SK-N-MC (cell line): Measurements from ENCODE around the gene RYR2.

Experiments
- DNase-seq: peaks from one replicate; pipeline ENCODE4 v3.0.0-alpha.2; 2011; ENCODE audit warnings: low read depth, low spot score
- H3K27ac ChIP-seq: fragments of 200-600 bp; sonication (generic); 2 replicates; pipeline ENCODE4 v1.5.1; 2016; ENCODE audit warnings: mixed run types
- H3K36me3 ChIP-seq: fragments of 200-600 bp; sonication (generic); 2 replicates; pipeline ENCODE4 v1.6.1; 2017; ENCODE audit warnings: antibody characterized with exemption, low read length, mixed read lengths; ENCODE audit not compliant: insufficient read depth
- H3K4me3 ChIP-seq: fragments of 200-600 bp; sonication (generic); 2 replicates; pipeline ENCODE4 v1.5.1; 2016
- H3K9ac ChIP-seq: fragments of 200-600 bp; sonication (generic); 2 replicates; pipeline ENCODE4 v1.8.0; 2017; ENCODE audit warnings: mixed run types, mixed read lengths; ENCODE audit not compliant: insufficient read length
- H3K9me3 ChIP-seq: fragments of 200-600 bp; sonication (generic); 2 replicates; pipeline ENCODE4 v1.6.1; 2017; ENCODE audit warnings: low read depth, mild to moderate bottlenecking, antibody characterized with exemption, low read length, moderate library complexity, mixed read lengths
- EZH2 ChIP-seq: fragments of 200-600 bp; sonication (generic); IDR thresholded peaks from one replicate; pipeline ENCODE4 v1.6.1; 2017; ENCODE audit warnings: antibody characterized with exemption
- FOXP2 ChIP-seq: optimal IDR thresholded peaks from 2 replicates; pipeline ENCODE3; 2011; ENCODE audit warnings: mild to moderate bottlenecking, moderate library complexity; ENCODE audit not compliant: insufficient read depth; ENCODE audit errors: extremely low read length, control extremely low read depth
- POLR2AphosphoS5 ChIP-seq: IDR thresholded peaks from 2 replicates; pipeline ENCODE4 v1.6.1; 2012; ENCODE audit warnings: mild to moderate bottlenecking, low read depth, low read length, borderline replicate concordance

RYR2 gene

GRCh38 chr1:237788069-237788468, 746.1 kb downstream of the RYR2 start:
- Histone ChIP-seq H3K9ac (no peak overlapping the region), H3K36me3 (peaks cover 11% of the 10 kb centered on the region), H3K27ac (no peak overlapping the region), H3K4me3 (no peak overlapping the region), H3K9me3 (no peaks in the 10 kb centered on the region)
- no peak for TF ChIP-seq FOXP2
- no peak for TF ChIP-seq POLR2AphosphoS5
- TF ChIP-seq EZH2, result no peak
- DNase-seq, result no peak

- H3K4me3 ChIP-seq, result no peak overlapping the region
- peaks cover 17% of the 10 kb centered on the region for H3K36me3 ChIP-seq
- DNase-seq, result no peak
- no peak for TF ChIP-seq FOXP2
- TF ChIP-seq POLR2AphosphoS5, result no peak
- TF ChIP-seq EZH2, result no peak
- H3K9ac ChIP-seq, result no peak overlapping the region
- H3K27ac ChIP-seq, result no peak overlapping the region
- H3K9me3 ChIP-seq, result no peaks in the 10 kb centered on the region
Observed at GRCh38 chr1:237789619-237790018, 747.6 kb downstream of the RYR2 start.

DNA sequence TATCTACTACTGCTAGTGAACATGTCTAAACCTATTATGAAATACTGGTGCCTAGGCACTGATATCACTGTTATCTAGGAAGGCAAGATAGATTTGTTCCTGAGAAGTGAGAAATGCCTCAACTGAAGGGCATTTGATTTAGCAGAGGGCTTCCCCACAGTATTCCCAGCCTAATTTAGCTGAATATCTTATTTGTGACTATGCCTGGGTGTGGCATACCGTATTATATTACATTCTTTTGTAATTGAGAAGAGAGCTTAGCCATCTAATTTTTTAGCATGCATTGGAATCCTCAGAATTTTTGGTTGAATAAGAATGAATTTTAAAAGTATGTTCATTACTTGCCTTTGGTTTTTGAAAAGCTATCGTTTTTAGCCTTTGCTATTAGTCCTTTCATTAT, 749.6 kb downstream of the RYR2 start:
- H3K9me3 ChIP-seq, result no peaks in the 10 kb centered on the region
- H3K9ac ChIP-seq, result no peak overlapping the region
- no peak overlapping the region for H3K27ac ChIP-seq
- TF ChIP-seq EZH2 (no peak), FOXP2 (no peak), POLR2AphosphoS5 (no peak)
- H3K36me3 ChIP-seq, result peaks cover 14% of the 10 kb centered on the region
- DNase-seq, result no peak
- H3K4me3 ChIP-seq, result no peak overlapping the region

DNA sequence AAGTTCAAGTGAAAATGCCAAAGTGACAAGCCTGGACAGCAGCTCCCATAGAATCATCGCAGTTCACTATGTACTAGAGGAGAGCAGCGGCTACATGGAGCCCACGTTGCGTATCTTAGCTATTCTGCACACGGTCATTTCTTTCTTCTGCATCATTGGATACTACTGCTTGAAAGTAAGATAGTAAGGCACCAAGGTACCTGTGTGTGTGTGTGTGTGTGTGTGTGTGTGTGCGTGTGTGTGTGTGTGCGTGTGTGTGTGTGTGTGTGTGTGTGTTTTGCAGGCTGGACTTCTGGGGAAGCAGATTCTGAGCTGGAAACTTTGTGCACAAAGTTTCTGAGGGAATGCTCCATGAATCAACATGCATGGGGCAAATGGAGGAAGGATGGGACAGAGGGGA, 750.2 kb downstream of the RYR2 start:
- Histone ChIP-seq H3K4me3 (no peak overlapping the region), H3K9ac (no peak overlapping the region), H3K36me3 (peaks cover 14% of the 10 kb centered on the region), H3K9me3 (no peaks in the 10 kb centered on the region), H3K27ac (no peak overlapping the region)
- DNase-seq, result no peak
- TF ChIP-seq POLR2AphosphoS5 (no peak), EZH2 (no peak), FOXP2 (no peak)

- Histone ChIP-seq H3K9me3 (no peaks in the 10 kb centered on the region), H3K4me3 (no peak overlapping the region), H3K36me3 (peaks cover 12% of the 10 kb centered on the region), H3K9ac (no peak overlapping the region), H3K27ac (peak overlapping the region; percentile 30; the same call in 1 of the 2 replicates)
- no peak for DNase-seq
- TF ChIP-seq EZH2 (no peak), FOXP2 (no peak), POLR2AphosphoS5 (no peak)
Observed at GRCh38 chr1:237792726-237793125, 750.7 kb downstream of the RYR2 start.

- TF ChIP-seq FOXP2, result no peak
- no peak for TF ChIP-seq POLR2AphosphoS5
- no peak for TF ChIP-seq EZH2
- no peak for DNase-seq
- H3K36me3 ChIP-seq, result peaks cover 9% of the 10 kb centered on the region; the same call in 1 of the 2 replicates
- H3K9ac ChIP-seq, result no peak overlapping the region
- H3K4me3 ChIP-seq, result no peak overlapping the region
- H3K27ac ChIP-seq, result no peak overlapping the region
- H3K9me3 ChIP-seq, result no peaks in the 10 kb centered on the region
Observed at GRCh38 chr1:237794071-237794470, 752.1 kb downstream of the RYR2 start.

DNA sequence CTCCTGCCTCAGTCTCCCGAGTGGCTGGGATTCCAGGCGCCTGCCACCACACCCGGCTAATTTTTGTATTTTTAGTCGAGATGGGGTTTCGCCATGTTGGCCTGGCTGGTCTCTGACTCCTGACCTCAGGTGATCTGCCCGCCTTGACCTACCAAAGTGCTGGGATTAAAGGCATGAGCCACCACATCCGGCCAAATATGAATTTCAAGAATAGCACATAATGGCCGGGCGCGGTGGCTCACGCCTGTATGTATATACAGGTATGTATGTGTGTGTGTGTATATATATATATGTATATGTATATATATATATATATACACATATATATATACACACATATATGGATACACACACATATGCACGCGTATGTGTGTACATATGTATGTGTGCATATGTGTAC, 753.6 kb downstream of the RYR2 start:
- TF ChIP-seq POLR2AphosphoS5 (no peak), FOXP2 (no peak), EZH2 (no peak)
- no peak for DNase-seq
- Histone ChIP-seq H3K36me3 (peaks cover 9% of the 10 kb centered on the region; the same call in 1 of the 2 replicates), H3K9ac (no peak overlapping the region), H3K4me3 (no peak overlapping the region), H3K27ac (no peak overlapping the region), H3K9me3 (no peaks in the 10 kb centered on the region)

- H3K27ac ChIP-seq, result no peak overlapping the region
- no peak overlapping the region for H3K4me3 ChIP-seq
- no peaks in the 10 kb centered on the region for H3K9me3 ChIP-seq
- H3K9ac ChIP-seq, result no peak overlapping the region
- DNase-seq, result no peak
- H3K36me3 ChIP-seq, result no peaks in the 10 kb centered on the region
- TF ChIP-seq FOXP2, result no peak
- no peak for TF ChIP-seq POLR2AphosphoS5
Observed at GRCh38 chr1:237799762-237800474, 757.9 kb downstream of the RYR2 start.

DNA sequence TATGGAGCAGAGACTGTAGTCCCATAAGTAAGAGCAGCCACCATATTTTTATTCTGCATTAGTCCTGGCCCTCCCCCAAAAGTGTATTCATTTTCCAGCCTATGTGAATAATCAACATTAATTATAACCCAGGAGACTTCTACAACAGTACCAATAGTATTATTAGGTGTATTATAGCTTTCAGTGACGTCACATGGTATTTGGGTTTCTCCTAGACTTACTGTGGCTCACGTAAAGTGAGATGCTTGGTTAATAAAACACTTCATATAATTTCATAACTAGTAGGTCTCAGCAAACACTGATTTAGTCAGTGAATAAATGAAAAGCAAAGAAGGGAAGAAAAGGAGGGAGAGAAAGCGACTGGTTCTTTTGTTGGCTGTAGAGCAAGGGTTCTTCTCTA, 762.5 kb downstream of the RYR2 start:
- Histone ChIP-seq H3K9ac (no peak overlapping the region), H3K27ac (no peak overlapping the region), H3K9me3 (no peaks in the 10 kb centered on the region), H3K4me3 (no peak overlapping the region), H3K36me3 (no peaks in the 10 kb centered on the region)
- no peak for DNase-seq
- TF ChIP-seq POLR2AphosphoS5, result no peak
- no peak for TF ChIP-seq FOXP2
- no peak for TF ChIP-seq EZH2
